Neutrophil (primary cell): ENCODE measurements around the gene TRIM56.
"Not testable (repeated sequence)": the region's sequence is repeated elsewhere in the genome, so short reads cannot be mapped to it uniquely, and the experiment has no call there.

Experiments used
- H3K27ac ChIP-seq: fragments of 200-600 bp; sonication (generic); 2 replicates; pipeline ENCODE4 v1.5.1; 2016; ENCODE audit warnings: mild to moderate bottlenecking, moderate library complexity
- H3K27me3 ChIP-seq: fragments of 200-600 bp; sonication (generic); 2 replicates; pipeline ENCODE4 v1.6.0; 2016; ENCODE audit warnings: mild to moderate bottlenecking
- H3K36me3 ChIP-seq: fragments of 200-600 bp; sonication (generic); 2 replicates; pipeline ENCODE4 v1.5.1; 2017
- H3K4me1 ChIP-seq, 2 experiments: fragments of 200-600 bp in 1 of 2; sonication (generic) in 1 of 2; 1 replicate in 1 of 2; 2 replicates in 1 of 2; pipeline versions ENCODE4 v1.5.1 to v1.6.1; 2013 to 2016; ENCODE audit warnings: low read depth in 1 of 2, low read length in 1 of 2, mild to moderate bottlenecking in 1 of 2, moderate library complexity in 1 of 2; ENCODE audit not compliant: control insufficient read depth in 1 of 2, insufficient read depth in 1 of 2
- H3K4me3 ChIP-seq, 2 experiments: fragments of 200-600 bp in 1 of 2; sonication (generic) in 1 of 2; 1 replicate in 1 of 2; 2 replicates in 1 of 2; pipeline ENCODE4 v1.5.1; 2013 to 2016; ENCODE audit warnings: low read depth in 1 of 2, low read length in 1 of 2, mild to moderate bottlenecking in 1 of 2, moderate library complexity in 1 of 2
- H3K9me3 ChIP-seq: fragments of 200-600 bp; sonication (generic); 2 replicates; pipeline ENCODE4 v1.5.1; 2016
- CTCF ChIP-seq: fragments of 200-600 bp; sonication (generic); IDR thresholded peaks from 2 replicates; pipeline ENCODE4 v1.5.1; 2016; ENCODE audit warnings: antibody characterized with exemption

Gene TRIM56

GRCh38 chr7:101088858-101089529, 3.7 kb downstream of the TRIM56 start:
- Histone ChIP-seq H3K9me3 (no peaks in the 10 kb centered on the region), H3K4me1 (peaks cover 19% of the 10 kb centered on the region in 2 experiments), H3K27me3 (no peaks in the 10 kb centered on the region), H3K4me3 (no peak overlapping the region), H3K27ac (no peak overlapping the region), H3K36me3 (peaks cover 57% of the 10 kb centered on the region)
- no peak for TF ChIP-seq CTCF

GRCh38 chr7:101089876-101090275, 4.6 kb downstream of the TRIM56 start:
- Histone ChIP-seq H3K27ac (no peak overlapping the region), H3K4me3 (no peak overlapping the region), H3K27me3 (no peaks in the 10 kb centered on the region), H3K9me3 (no peaks in the 10 kb centered on the region), H3K36me3 (peaks cover 60% of the 10 kb centered on the region), H3K4me1 (peaks cover 15 to 16% of the 10 kb centered on the region in 2 experiments)
- no peak for TF ChIP-seq CTCF

GRCh38 chr7:101092266-101092905, 7.1 kb downstream of the TRIM56 start:
- not testable (repeated sequence) for H3K4me1 ChIP-seq, H3K4me3 ChIP-seq, H3K27ac ChIP-seq

GRCh38 chr7:101093906-101094305, 8.6 kb downstream of the TRIM56 start:
- Histone ChIP-seq H3K9me3 (no peaks in the 10 kb centered on the region), H3K27ac (no peak overlapping the region), H3K4me3 (no peak overlapping the region), H3K4me1 (no peaks in the 10 kb centered on the region), H3K36me3 (peaks cover 37% of the 10 kb centered on the region), H3K27me3 (peaks cover 1% of the 10 kb centered on the region)
- TF ChIP-seq CTCF, result no peak

More at GRCh38 chr7:101092266-101092905, 7.1 kb downstream of the TRIM56 start:
- not testable (repeated sequence) for H3K27me3 ChIP-seq, H3K9me3 ChIP-seq
- peaks cover 52% of the 10 kb centered on the region for H3K36me3 ChIP-seq

- no peak for TF ChIP-seq CTCF
- Histone ChIP-seq H3K27me3 (peaks cover 6% of the 10 kb centered on the region), H3K27ac (no peak overlapping the region), H3K9me3 (no peaks in the 10 kb centered on the region), H3K36me3 (peaks cover 32% of the 10 kb centered on the region), H3K4me3 (no peak overlapping the region), H3K4me1 (no peaks in the 10 kb centered on the region)
These were observed 9.1 kb downstream of the TRIM56 start for GRCh38 chr7:101094376-101094775.

GRCh38 chr7:101094791-101095375, 9.6 kb downstream of the TRIM56 start:
- TF ChIP-seq CTCF, result no peak
- no peaks in the 10 kb centered on the region for H3K9me3 ChIP-seq
- H3K27me3 ChIP-seq, result peaks cover 11% of the 10 kb centered on the region
- H3K27ac ChIP-seq, result no peak overlapping the region
- H3K36me3 ChIP-seq, result peaks cover 27% of the 10 kb centered on the region
- H3K4me1 ChIP-seq, result peaks cover 0 to 1% of the 10 kb centered on the region in 2 experiments
- no peak overlapping the region for H3K4me3 ChIP-seq
